HepG2 (cell line): ENCODE measurements around the gene SH3D21. TPM values are rescaled to one million over a fixed set of nuclear protein-coding genes. Genes with fewer than 3 reads are reported as not detected.

Source experiments
- HMGXB4 ChIP-seq, 2 experiments: sonication (generic) in 1 of 2; formaldehyde crosslinking in 1 of 2; IDR thresholded peaks; 2 replicates each; pipeline versions ENCODE4 v1.4.0 to v1.6.1; 2018 to 2020; ENCODE audit warnings: missing genetic modification reagents in 2 of 2, borderline replicate concordance in 1 of 2, low read depth in 1 of 2, mild to moderate bottlenecking in 1 of 2, missing biosample characterization in 1 of 2
- IRF1 ChIP-seq: sonication (generic); formaldehyde crosslinking; IDR thresholded peaks from 2 replicates; pipeline ENCODE4 v1.4.0; 2020; ENCODE audit warnings: low read depth, mild to moderate bottlenecking, missing genetic modification reagents
- MED13 ChIP-seq: sonication (generic); formaldehyde crosslinking; IDR thresholded peaks from 2 replicates; pipeline ENCODE4 v1.5.0; 2020; ENCODE audit warnings: missing genetic modification reagents
- NFIC ChIP-seq: IDR thresholded peaks from 2 replicates; pipeline ENCODE4 v1.6.1; 2012; ENCODE audit warnings: mild to moderate bottlenecking, low read length, inconsistent platforms
- NR2C2 ChIP-seq: sonication (generic); formaldehyde crosslinking; IDR thresholded peaks from 2 replicates; pipeline ENCODE4 v1.4.0; 2020; ENCODE audit warnings: missing genetic modification reagents, mild to moderate bottlenecking, moderate library complexity, borderline replicate concordance
- TOE1 ChIP-seq: sonication (generic); formaldehyde crosslinking; IDR thresholded peaks from 2 replicates; pipeline ENCODE4 v1.4.0; 2020; ENCODE audit warnings: mild to moderate bottlenecking, missing genetic modification reagents
- ZBTB44 ChIP-seq: sonication (generic); formaldehyde crosslinking; IDR thresholded peaks from 2 replicates; pipeline ENCODE4 v1.4.0; 2020; ENCODE audit warnings: missing genetic modification reagents
- ZKSCAN1 ChIP-seq: fragments of 150-350 bp; IDR thresholded peaks from 2 replicates; pipeline ENCODE4 v1.6.1; 2014; ENCODE audit warnings: low read length
- ZMYM3 ChIP-seq: sonication (generic); formaldehyde crosslinking; IDR thresholded peaks from 2 replicates; pipeline ENCODE4 v1.5.1; 2020; ENCODE audit warnings: mild to moderate bottlenecking, missing genetic modification reagents
- polyA plus RNA-seq, 8 experiments: library from polyadenylated mRNA; depleted of rRNA in 3 of 8; stranded (reverse) in 7 of 8; unstranded in 1 of 8; fragments of >200 nt; fragmentation: Illumina TruSeq in 4 of 8; extraction: Trizol in 4 of 8; gene quantifications; 2 replicates each; pipeline versions ENCODE4 v1.2.1 to v1.2.3, GENCODE V29; 2011 to 2016; ENCODE audit warnings: low read depth in 4 of 8, missing spikeins in 1 of 8, mixed read lengths in 1 of 8; ENCODE audit not compliant: insufficient read depth in 1 of 8
- total RNA-seq, 5 experiments: library from RNA; depleted of rRNA; stranded (reverse); fragments of >200 nt; fragmentation: Illumina TruSeq; extraction: Trizol; gene quantifications; 2 replicates each; pipeline ENCODE4 v1.2.3, GENCODE V29; 2016; ENCODE audit warnings: low read depth in 1 of 5

SH3D21 gene
- total and polyA plus RNA-seq, 2 of the 13 experiments (the other 11 are each of a cell fraction or from before 2014, with no cell fraction given): 5.1 to 8.6 TPM

GRCh38 chr1:36268981-36269380 lies 37.2 kb upstream of the SH3D21 start (continued):
- 0 out of 4 replicates have a peak, but pooled peaks of 1 of the 2 experiments have one; percentile 22 for TF ChIP-seq HMGXB4 (CRISPR knock-in tag; IDR thresholded peaks at IDR 0.05; ENCODE audit: borderline replicate concordance in 1 of 2, low read depth in 1 of 2)
- no peak for TF ChIP-seq ZBTB44 (CRISPR knock-in tag)
- TF ChIP-seq MED13: 0 out of 2 replicates have a peak, but pooled peaks have one; percentile 38
- TF ChIP-seq IRF1 (CRISPR knock-in tag): no peak
- no peak for TF ChIP-seq ZMYM3 (CRISPR knock-in tag)
- no peak for TF ChIP-seq TOE1 (CRISPR knock-in tag)
- TF ChIP-seq ZKSCAN1: 0 out of 2 replicates have a peak, but pooled peaks have one; percentile 4
- no peak for TF ChIP-seq NFIC
- TF ChIP-seq NR2C2 (CRISPR knock-in tag): peak; percentile 1; the same call in 1 of the 2 replicates
